HCT116 (cell line): ENCODE results near the gene SLC16A10. TPM values are rescaled to one million over a fixed set of nuclear protein-coding genes. Genes with fewer than 3 reads are reported as not detected.

Experiments used
- ATAC-seq: fragments of 200-7000 bp; cut with Tn5 transposase; 2 replicates; pipeline ENCODE4 v1.9.1; 2020; ENCODE audit warnings: mild to moderate bottlenecking, moderate library complexity
- BruUV-seq: library from RNA; stranded (reverse); fragments of 400-500 nt; replicated peaks from 2 replicates; lab custom pipeline; 2021; lab: Mats Ljungman, UMichigan
- CTCF ChIA-PET: fragments of 300-600 bp; sonication (Branson Sonifier 250); formaldehyde crosslinking; loops from one replicate; lab custom pipeline; 2021; ENCODE audit warnings: antibody characterized with exemption; lab: Charles Lee
- POLR2A ChIA-PET: fragments of 300-600, 350-600 bp; sonication (Branson Sonifier 250); formaldehyde crosslinking; loops from one replicate; lab custom pipeline; 2021; ENCODE audit warnings: antibody characterized with exemption; lab: Charles Lee
- RAD21 ChIA-PET, 2 experiments: fragments of 300-600 bp; sonication (Branson Sonifier 250); formaldehyde crosslinking; loops; one replicate each; lab custom pipeline; 2023; ENCODE audit warnings: low total read pairs in 2 of 2; ENCODE audit not compliant: uncharacterized antibody in 2 of 2, unreplicated experiment in 2 of 2, low non-redundant PET in 1 of 2; lab: Charles Lee
- DNase-seq: peaks from one replicate; pipeline ENCODE4 v3.0.0-alpha.2; 2010; ENCODE audit warnings: low read depth, low spot score
- H2AFZ ChIP-seq: fragments of 200-600 bp; shearing (Covaris generic), sonication (generic); 2 replicates; pipeline ENCODE4 v1.6.1; 2017; ENCODE audit warnings: low read depth, mixed run types, mixed read lengths, antibody characterized with exemption, low read length; ENCODE audit not compliant: poor library complexity, severe bottlenecking
- H3K27ac ChIP-seq: 2 replicates; pipeline ENCODE4 v1.5.1; 2012; ENCODE audit warnings: low read depth, low read length
- H3K27me3 ChIP-seq: fragments of 200-600 bp; sonication (generic); 2 replicates; pipeline ENCODE4 v1.6.1; 2016; ENCODE audit warnings: mixed run types, low read length, mixed read lengths; ENCODE audit not compliant: insufficient read depth
- H3K36me3 ChIP-seq, 2 experiments: fragments of 200-500 bp in 1 of 2; fragments of 200-600 bp in 1 of 2; sonication (Bioruptor generic) in 1 of 2; sonication (generic) in 1 of 2; 2 replicates each; pipeline versions ENCODE4 v1.5.1 to v1.6.1; 2014 to 2016; ENCODE audit warnings: low read length in 2 of 2, inconsistent platforms in 1 of 2, mixed read lengths in 1 of 2, mixed run types in 1 of 2; ENCODE audit not compliant: insufficient read depth in 2 of 2, control insufficient read depth in 1 of 2
- H3K4me1 ChIP-seq, 2 experiments: fragments of 200-600 bp in 1 of 2; sonication (generic) in 1 of 2; 2 replicates each; pipeline versions ENCODE4 v1.5.1 to v1.6.1; 2012 to 2017; ENCODE audit warnings: low read length in 2 of 2, inconsistent platforms in 1 of 2, mild to moderate bottlenecking in 1 of 2, mixed read lengths in 1 of 2, mixed run types in 1 of 2, moderate library complexity in 1 of 2; ENCODE audit not compliant: insufficient read depth in 2 of 2, control insufficient read depth in 1 of 2
- H3K4me2 ChIP-seq: fragments of 200-600 bp; sonication (generic); 2 replicates; pipeline ENCODE4 v1.6.1; 2017; ENCODE audit warnings: mixed run types, low read length, mixed read lengths
- H3K4me3 ChIP-seq, 2 experiments: fragments of 200-600 bp in 1 of 2; sonication (generic) in 1 of 2; replicated peaks in 1 of 2; 2 replicates each; pipeline ENCODE4 v1.5.1; 2011 to 2016; ENCODE audit warnings: low read length in 2 of 2, control low read depth in 1 of 2, low read depth in 1 of 2, mild to moderate bottlenecking in 1 of 2, mixed read lengths in 1 of 2, mixed run types in 1 of 2
- H3K79me2 ChIP-seq: fragments of 200-600 bp; sonication (generic); 2 replicates; pipeline ENCODE4 v1.6.1; 2017; ENCODE audit warnings: mild to moderate bottlenecking, mixed run types, low read length, moderate library complexity, mixed read lengths; ENCODE audit not compliant: insufficient read depth
- H3K9ac ChIP-seq: fragments of 200-600 bp; sonication (generic); 2 replicates; pipeline ENCODE4 v1.6.1; 2016; ENCODE audit warnings: low read length, mixed read lengths
- H3K9me2 ChIP-seq: fragments of 200-600 bp; sonication (generic), shearing (Covaris generic); 2 replicates; pipeline ENCODE4 v1.6.1; 2017; ENCODE audit warnings: mixed run types, mild to moderate bottlenecking, moderate library complexity; ENCODE audit not compliant: insufficient read depth
- H3K9me3 ChIP-seq, 2 experiments: fragments of 200-500 bp in 1 of 2; fragments of 200-600 bp in 1 of 2; sonication (Bioruptor generic) in 1 of 2; sonication (generic) in 1 of 2; 2 replicates each; pipeline ENCODE4 v1.6.1; 2014 to 2017; ENCODE audit warnings: low read length in 2 of 2, mixed read lengths in 2 of 2, inconsistent platforms in 1 of 2, low read depth in 1 of 2, mild to moderate bottlenecking in 1 of 2, mixed run types in 1 of 2, moderate library complexity in 1 of 2; ENCODE audit not compliant: control insufficient read depth in 1 of 2, insufficient read depth in 1 of 2
- H4K20me1 ChIP-seq: fragments of 200-600 bp; sonication (generic), shearing (Covaris generic); 2 replicates; pipeline ENCODE4 v1.6.1; 2017; ENCODE audit warnings: mixed run types, mild to moderate bottlenecking, moderate library complexity; ENCODE audit not compliant: insufficient read depth
- CEBPB ChIP-seq: IDR thresholded peaks from 2 replicates; pipeline ENCODE4 v1.6.1; 2012; ENCODE audit warnings: low read depth
- EGR1 ChIP-seq: IDR thresholded peaks from 2 replicates; pipeline ENCODE4 v1.6.1; 2012; ENCODE audit warnings: low read depth
- ELF1 ChIP-seq: IDR thresholded peaks from 2 replicates; pipeline ENCODE4 v1.6.1; 2012; ENCODE audit warnings: low read depth, borderline replicate concordance
- EZH2 ChIP-seq: fragments of 200-600 bp; sonication (generic); IDR thresholded peaks from 2 replicates; pipeline ENCODE4 v1.6.1; 2017; ENCODE audit warnings: antibody characterized with exemption, mixed run types
- EZH2phosphoT487 ChIP-seq: fragments of 200-600 bp; IDR thresholded peaks from 2 replicates; pipeline ENCODE4 v1.6.1; 2018; ENCODE audit warnings: antibody characterized with exemption, borderline replicate concordance
- FOSL1 ChIP-seq: IDR thresholded peaks from 2 replicates; pipeline ENCODE4 v1.6.1; 2012; ENCODE audit warnings: low read depth
- POLR2AphosphoS5 ChIP-seq: IDR thresholded peaks from 2 replicates; pipeline ENCODE4 v1.6.1; 2011; ENCODE audit warnings: mild to moderate bottlenecking, low read depth, low read length, moderate library complexity
- RAD21 ChIP-seq: IDR thresholded peaks from 2 replicates; pipeline ENCODE4 v1.6.1; 2012; ENCODE audit warnings: low read depth, mild to moderate bottlenecking
- TCF7L2 ChIP-seq: IDR thresholded peaks from 2 replicates; pipeline ENCODE4 v1.7.0; 2011; ENCODE audit warnings: borderline replicate concordance, inconsistent platforms; ENCODE audit not compliant: insufficient read depth, insufficient read length; ENCODE audit errors: extremely low read depth
- YY1 ChIP-seq: IDR thresholded peaks from 2 replicates; pipeline ENCODE4 v1.6.1; 2011; ENCODE audit warnings: low read length, low read depth, moderate library complexity, mild to moderate bottlenecking; ENCODE audit not compliant: insufficient replicate concordance; ENCODE audit errors: extremely low read depth
- ZFX ChIP-seq: fragments of 450-650 bp; IDR thresholded peaks from 2 replicates; pipeline ENCODE4 v1.6.1; 2017
- ZNF274 ChIP-seq: fragments of 200-500 bp; sonication (Bioruptor generic); IDR thresholded peaks from 2 replicates; pipeline ENCODE4 v1.6.1; 2014; ENCODE audit warnings: mild to moderate bottlenecking, low read depth, low read length, inconsistent platforms
- intact Hi-C: fragments of 100-400 bp; cut with micrococcal nuclease; formaldehyde crosslinking; loops from 2 replicates; pipeline ENCODE4 v1.10.0; 2022
- total RNA-seq: library from RNA; stranded (reverse); gene quantifications from one replicate; pipeline ENCODE4 v1.2.1, GENCODE V29; 2021; ENCODE audit not compliant: unreplicated experiment
- TF ChIP-seq, protein P1 (sequence below): IDR thresholded peaks from 2 replicates; pipeline ENCODE4 v1.6.1; 2012
- TF ChIP-seq, protein P2 (sequence below), 3 experiments: fragments of 200-600 bp in 1 of 3; sonication (generic) in 1 of 3; IDR thresholded peaks in 2 of 3; conservative IDR thresholded peaks in 1 of 3; 2 replicates each; pipeline ENCODE4 v1.5.1; 2012 to 2017; ENCODE audit warnings: low read depth in 2 of 3, low read length in 2 of 3, antibody characterized with exemption in 1 of 3, borderline replicate concordance in 1 of 3, control low read depth in 1 of 3, mild to moderate bottlenecking in 1 of 3, mixed read lengths in 1 of 3, mixed run types in 1 of 3, moderate library complexity in 1 of 3; ENCODE audit not compliant: insufficient read depth in 1 of 3

Gene SLC16A10
- total RNA-seq, 1 experiment from 2014 or later, result 8.3 TPM

- no peak for ATAC-seq
- RAD21 ChIA-PET, result no interaction called here
- H3K4me2 ChIP-seq, result no peak overlapping the region
Observed at GRCh38 chr6:111211411-111212030, 124.2 kb downstream of the SLC16A10 start.

More at GRCh38 chr6:111211411-111212030, 124.2 kb downstream of the SLC16A10 start:
- TF ChIP-seq ZFX (no peak), RAD21 (no peak), YY1 (no peak), FOSL1 (no peak), EGR1 (no peak), TCF7L2 (no peak), ELF1 (no peak), ZNF274 (no peak), EZH2phosphoT487 (no peak), POLR2AphosphoS5 (no peak), CEBPB (no peak), EZH2 (no peak)
- TF ChIP-seq, protein P1, sequence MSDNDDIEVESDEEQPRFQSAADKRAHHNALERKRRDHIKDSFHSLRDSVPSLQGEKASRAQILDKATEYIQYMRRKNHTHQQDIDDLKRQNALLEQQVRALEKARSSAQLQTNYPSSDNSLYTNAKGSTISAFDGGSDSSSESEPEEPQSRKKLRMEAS, result no peak
- TF ChIP-seq, protein P2, sequence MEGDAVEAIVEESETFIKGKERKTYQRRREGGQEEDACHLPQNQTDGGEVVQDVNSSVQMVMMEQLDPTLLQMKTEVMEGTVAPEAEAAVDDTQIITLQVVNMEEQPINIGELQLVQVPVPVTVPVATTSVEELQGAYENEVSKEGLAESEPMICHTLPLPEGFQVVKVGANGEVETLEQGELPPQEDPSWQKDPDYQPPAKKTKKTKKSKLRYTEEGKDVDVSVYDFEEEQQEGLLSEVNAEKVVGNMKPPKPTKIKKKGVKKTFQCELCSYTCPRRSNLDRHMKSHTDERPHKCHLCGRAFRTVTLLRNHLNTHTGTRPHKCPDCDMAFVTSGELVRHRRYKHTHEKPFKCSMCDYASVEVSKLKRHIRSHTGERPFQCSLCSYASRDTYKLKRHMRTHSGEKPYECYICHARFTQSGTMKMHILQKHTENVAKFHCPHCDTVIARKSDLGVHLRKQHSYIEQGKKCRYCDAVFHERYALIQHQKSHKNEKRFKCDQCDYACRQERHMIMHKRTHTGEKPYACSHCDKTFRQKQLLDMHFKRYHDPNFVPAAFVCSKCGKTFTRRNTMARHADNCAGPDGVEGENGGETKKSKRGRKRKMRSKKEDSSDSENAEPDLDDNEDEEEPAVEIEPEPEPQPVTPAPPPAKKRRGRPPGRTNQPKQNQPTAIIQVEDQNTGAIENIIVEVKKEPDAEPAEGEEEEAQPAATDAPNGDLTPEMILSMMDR (IDR thresholded peaks at IDR 0.05 in 2 of 3, conservative IDR thresholded peaks at IDR 0.05 in 1 of 3; ENCODE audit: borderline replicate concordance in 1 of 3, insufficient read depth in 1 of 3, low read depth in 2 of 3, low read length in 2 of 3), result no peak
- TF ChIP-seq, all 23 proteins: peak for 0
- H3K27me3 ChIP-seq, result no peaks in the 10 kb centered on the region
- no peak for DNase-seq
- H3K27ac ChIP-seq, result no peak overlapping the region
- no peaks in the 10 kb centered on the region for H3K79me2 ChIP-seq
- no TSS peak for BruUV-seq
- intact Hi-C loops, result no loop called here
- no peaks in the 10 kb centered on the region for H3K36me3 ChIP-seq
- no peaks in the 10 kb centered on the region for H3K9me2 ChIP-seq
- H2AFZ ChIP-seq, result no peak overlapping the region
- H3K4me1 ChIP-seq, result no peaks in the 10 kb centered on the region
- no peak overlapping the region for H3K4me3 ChIP-seq
- ChIA-PET CTCF (no interaction called here), POLR2A (no interaction called here)
- H3K9me3 ChIP-seq, result no peaks in the 10 kb centered on the region
- H4K20me1 ChIP-seq, result no peaks in the 10 kb centered on the region
- H3K9ac ChIP-seq, result no peak overlapping the region
